K562 (cell line): ENCODE data around the gene CTSF. TPM values are rescaled to one million over a fixed set of nuclear protein-coding genes. Genes with fewer than 3 reads are reported as not detected.
A peak's percentile ranks its signal among the peaks of the same experiment; 100 is the strongest.

Experiments
- ADNP ChIP-seq: fragments of 200-800 bp; sonication (Bioruptor generic); IDR thresholded peaks from 2 replicates; pipeline ENCODE4 v1.6.1; 2016; ENCODE audit warnings: missing genetic modification characterization, missing compliant biosample characterization
- ATF4 ChIP-seq: fragments of 450-650 bp; formaldehyde crosslinking; IDR thresholded peaks from 2 replicates; pipeline ENCODE4 v1.4.0; 2022; ENCODE audit warnings: mild to moderate bottlenecking, moderate library complexity
- DMBX1 ChIP-seq: fragments of 250-450 bp; sonication (Bioruptor Pico); IDR thresholded peaks from 2 replicates; pipeline ENCODE4 v1.8.0; 2022; ENCODE audit warnings: inconsistent platforms, mild to moderate bottlenecking, moderate library complexity, borderline replicate concordance
- E2F6 ChIP-seq, 2 experiments: IDR thresholded peaks; 2 replicates each; pipeline ENCODE4 v1.6.1; 2011; ENCODE audit warnings: borderline replicate concordance in 1 of 2, control low read depth in 1 of 2, low read depth in 1 of 2, low read length in 1 of 2, mild to moderate bottlenecking in 1 of 2, mixed read lengths in 1 of 2, moderate library complexity in 1 of 2; ENCODE audit not compliant: insufficient read depth in 1 of 2, insufficient read length in 1 of 2, poor library complexity in 1 of 2, severe bottlenecking in 1 of 2; ENCODE audit errors: extremely low read depth in 1 of 2
- FOSL1 ChIP-seq: fragments of 200-800 bp; sonication (Bioruptor generic); conservative IDR thresholded peaks from 2 replicates; pipeline ENCODE4 v1.6.1; 2016; ENCODE audit warnings: missing genetic modification characterization, missing compliant biosample characterization
- FOXM1 ChIP-seq, 2 experiments: fragments of 450-650 bp in 1 of 2; sonication (generic) in 1 of 2; formaldehyde crosslinking in 1 of 2; IDR thresholded peaks; 2 replicates each; pipeline versions ENCODE4 v1.6.1 to v1.9.0; 2017 to 2022; ENCODE audit warnings: low read depth in 2 of 2, mild to moderate bottlenecking in 2 of 2, missing genetic modification reagents in 1 of 2, moderate library complexity in 1 of 2
- HDAC1 ChIP-seq, 2 experiments: fragments of 450-650 bp; IDR thresholded peaks; 2 replicates each; pipeline ENCODE4 v1.6.1; 2016 to 2017; ENCODE audit warnings: inconsistent platforms in 1 of 2, mild to moderate bottlenecking in 1 of 2, moderate library complexity in 1 of 2
- NBN ChIP-seq: fragments of 450-650 bp; IDR thresholded peaks from 2 replicates; pipeline ENCODE4 v1.6.1; 2016; ENCODE audit warnings: low read depth, mild to moderate bottlenecking
- NUFIP1 ChIP-seq: fragments of 450-650 bp; IDR thresholded peaks from 2 replicates; pipeline ENCODE4 v1.6.1; 2018; ENCODE audit not compliant: partially characterized antibody
- PCBP1 ChIP-seq: fragments of 200-400 bp; formaldehyde crosslinking; IDR thresholded peaks from 2 replicates; pipeline ENCODE4 v1.6.1; 2018; ENCODE audit warnings: mild to moderate bottlenecking, low read depth, low read length; ENCODE audit not compliant: poor library complexity, severe bottlenecking
- TGIF2 ChIP-seq: sonication (generic); formaldehyde crosslinking; IDR thresholded peaks from 2 replicates; pipeline ENCODE4 v1.8.1; 2022; ENCODE audit warnings: mild to moderate bottlenecking, missing genetic modification reagents, moderate library complexity
- ZBTB2 ChIP-seq: fragments of 450-650 bp; IDR thresholded peaks from 2 replicates; pipeline ENCODE4 v1.6.1; 2016; ENCODE audit warnings: antibody characterized with exemption
- ZFP91 ChIP-seq: sonication (generic); formaldehyde crosslinking; IDR thresholded peaks from 2 replicates; pipeline ENCODE4 v1.8.0; 2022; ENCODE audit warnings: mild to moderate bottlenecking, missing genetic modification reagents
- polyA plus RNA-seq, 8 experiments: library from polyadenylated mRNA; depleted of rRNA in 4 of 8; stranded (reverse) in 5 of 8; unstranded in 3 of 8; fragments of >200 nt; fragmentation: Nextera tagmentation in 2 of 8; fragmentation: Illumina TruSeq in 1 of 8; extraction: Ambion mirVana in 2 of 8; extraction: Trizol in 1 of 8; gene quantifications; 2 replicates each; pipeline versions ENCODE4 v1.2.1 to v1.2.3, GENCODE V29; 2011 to 2014; ENCODE audit warnings: inconsistent platforms in 1 of 8, missing spikeins in 1 of 8
- total RNA-seq, 7 experiments: library from RNA; depleted of rRNA in 6 of 7; stranded (reverse); fragments of >200 nt in 6 of 7; fragmentation: Illumina TruSeq in 2 of 7; extraction: Trizol in 2 of 7; gene quantifications; 2 replicates each; pipeline versions ENCODE4 v1.2.1 to v1.2.3, GENCODE V29; 2011 to 2021; ENCODE audit warnings: low replicate concordance in 1 of 7

CTSF gene
- total and polyA plus RNA-seq, 9 of the 15 experiments (the other 6 are each of a cell fraction or from before 2014, with no cell fraction given), result 0.41 to 10.5 (median 3.8) TPM

- TF ChIP-seq TGIF2 (CRISPR knock-in tag) (no peak), FOXM1 (IDR thresholded peaks at IDR 0.05; ENCODE audit: low read depth) (peak; percentile 21), FOXM1 (CRISPR knock-in tag; IDR thresholded peaks at IDR 0.05; ENCODE audit: low read depth) (no peak), ZFP91 (CRISPR knock-in tag) (no peak), NUFIP1 (no peak), HDAC1 (IDR thresholded peaks at IDR 0.05) (peak in 1 of 2 experiments; percentile 84; a peak in 2 of 4 replicates), ATF4 (no peak), PCBP1 (peak; percentile 43), NBN (0 out of 2 replicates have a peak, but pooled peaks have one; percentile 40), ADNP (tag) (peak; percentile 99), E2F6 (IDR thresholded peaks at IDR 0.05; ENCODE audit: borderline replicate concordance in 1 of 2, extremely low read depth in 1 of 2, insufficient read depth in 1 of 2, insufficient read length in 1 of 2, low read depth in 1 of 2, low read length in 1 of 2, poor library complexity in 1 of 2, severe bottlenecking in 1 of 2) (peak in 1 of 2 experiments; percentile 8), DMBX1 (peak; percentile 26; the same call in 1 of the 2 replicates), FOSL1 (tag) (no peak), ZBTB2 (peak; percentile 23; the same call in 1 of the 2 replicates)
- TF ChIP-seq, all 486 proteins: peak for 39
Observed at GRCh38 chr11:66546368-66546965, 21.9 kb downstream of the CTSF start, which contains the start of gene ACTN3 (continued).
